Raji (cell line): ENCODE results near the gene UBXN7.

Source experiments
- POLR2A ChIP-seq: IDR thresholded peaks from 2 replicates; pipeline ENCODE4 v1.6.1; 2011; ENCODE audit warnings: low read depth, low read length, control low read depth; ENCODE audit not compliant: insufficient read depth

The UBXN7 gene

GRCh38 chr3:196418601-196419000 lies 13.6 kb downstream of the UBXN7 start:
- no peak for TF ChIP-seq POLR2A

DNA sequence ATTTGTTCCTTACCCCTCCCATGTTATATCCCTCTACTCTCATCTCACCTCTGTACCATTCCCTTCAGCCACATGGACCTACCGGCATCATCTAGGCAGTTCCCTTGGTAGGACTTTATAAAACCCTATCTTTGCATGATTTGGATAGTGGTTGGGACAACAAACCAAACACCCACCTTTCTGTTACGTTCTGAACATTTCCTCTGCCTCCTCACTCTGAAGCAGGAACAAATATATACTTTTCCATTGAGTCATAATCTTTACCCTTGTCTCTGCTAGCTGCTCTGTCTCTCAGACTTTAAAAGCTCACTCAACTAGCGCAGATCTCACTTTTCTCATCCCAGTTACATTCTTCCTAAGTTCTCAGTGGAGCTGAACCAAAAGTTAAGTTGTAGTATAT lies 17.8 kb downstream of the UBXN7 start:
- no peak for TF ChIP-seq POLR2A

DNA sequence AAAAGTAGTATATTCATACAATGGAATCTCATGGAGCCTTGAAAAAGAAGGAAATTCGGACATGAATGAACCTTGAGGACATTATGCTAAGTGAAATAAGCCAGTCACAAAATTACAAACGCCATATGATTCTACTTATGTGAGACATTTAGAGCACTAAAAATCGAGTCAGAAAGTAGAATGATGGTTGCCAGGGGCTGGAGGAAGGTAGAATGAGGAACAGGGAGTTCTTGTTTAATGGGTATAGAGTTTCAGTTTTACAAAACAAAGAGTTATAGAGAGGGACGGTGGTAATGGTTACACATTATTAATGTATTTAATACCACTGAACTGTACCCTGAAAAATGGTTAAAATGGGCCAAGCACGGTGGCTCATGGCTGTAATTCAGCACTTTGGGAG lies 19.5 kb downstream of the UBXN7 start:
- TF ChIP-seq POLR2A: no peak

DNA sequence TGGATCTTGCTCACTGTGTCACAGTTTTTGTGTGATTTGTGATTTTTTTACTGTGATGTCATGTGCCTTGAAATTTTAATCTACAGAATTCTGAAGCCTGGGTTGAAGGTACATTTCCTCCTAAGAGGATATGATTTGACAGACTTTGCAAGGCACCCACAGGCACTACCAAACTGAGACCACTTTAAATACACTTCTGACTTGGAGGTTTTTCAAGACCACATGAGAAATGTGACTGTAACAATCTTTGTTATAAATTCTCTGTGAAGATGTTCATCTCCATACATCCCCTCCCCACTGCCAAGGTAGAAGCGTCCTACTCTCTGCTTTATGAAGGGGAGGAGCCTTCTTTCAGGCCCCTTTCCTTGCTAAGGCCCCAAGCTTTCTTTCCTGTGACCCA lies 22.8 kb downstream of the UBXN7 start:
- no peak for TF ChIP-seq POLR2A

DNA sequence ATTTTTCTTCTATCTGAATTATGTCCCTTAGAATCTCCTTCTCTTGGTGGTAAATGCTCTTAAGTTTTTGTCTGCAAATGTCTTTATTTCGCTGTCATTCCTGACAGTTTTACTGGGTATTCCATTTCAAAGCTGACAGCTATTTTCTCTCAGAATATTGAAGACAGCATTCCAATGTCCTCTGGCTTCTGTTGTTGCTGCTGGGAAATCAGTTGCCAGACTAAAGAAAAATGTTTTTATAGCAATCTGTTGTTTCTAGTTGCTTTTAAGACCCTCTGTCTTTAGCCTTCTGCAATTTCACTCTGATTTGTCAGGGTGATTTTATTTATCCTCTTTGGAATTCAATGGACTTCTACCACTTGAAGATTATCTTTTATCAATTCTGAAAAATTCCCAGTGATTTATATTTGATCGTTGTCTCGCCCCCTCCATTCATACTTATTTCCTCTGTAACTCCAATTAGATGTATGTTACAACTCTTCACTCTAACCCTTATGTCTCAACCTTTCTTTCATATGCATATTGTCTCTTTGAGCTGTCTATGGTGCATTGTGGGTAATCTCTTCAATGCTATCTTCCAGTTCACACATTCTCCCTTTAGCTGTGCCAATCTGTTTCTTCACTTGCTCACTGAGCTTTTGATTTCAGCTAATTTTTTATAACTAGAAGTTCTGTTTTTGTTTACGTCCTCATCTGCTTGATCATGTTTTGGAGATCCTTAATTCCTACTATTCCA lies 23.5 kb downstream of the UBXN7 start:
- TF ChIP-seq POLR2A: no peak

DNA sequence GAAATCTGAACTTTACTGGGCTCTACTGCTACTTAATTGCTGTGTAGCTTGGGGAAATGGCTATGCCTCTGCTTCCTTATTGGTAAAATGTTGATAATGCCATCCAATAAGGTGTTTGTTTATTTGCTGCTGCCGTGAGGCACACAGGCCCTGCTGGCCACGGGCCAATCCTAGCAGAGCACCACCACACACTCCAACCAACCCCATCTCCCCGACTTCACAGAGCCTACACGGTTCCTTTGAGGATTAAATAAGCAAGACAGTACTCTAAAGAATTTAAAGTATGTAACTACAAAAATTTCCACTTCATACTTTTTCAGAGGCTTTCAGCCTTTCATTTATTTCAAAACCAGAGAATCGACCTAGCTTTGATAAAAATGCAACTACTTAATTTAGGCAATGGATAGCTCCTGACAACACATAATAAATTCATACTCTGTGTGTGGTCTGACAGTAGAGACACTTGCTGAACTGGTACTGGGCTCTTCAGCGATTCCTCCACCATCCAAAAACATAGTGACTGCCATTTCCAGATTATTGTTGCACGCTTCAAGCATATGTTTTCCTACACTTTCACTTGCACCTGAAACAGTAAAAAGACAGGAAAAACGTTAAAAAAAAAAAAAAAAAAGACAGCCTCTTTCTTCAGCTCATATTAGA lies 25.3 kb downstream of the UBXN7 start:
- no peak for TF ChIP-seq POLR2A

- TF ChIP-seq POLR2A: no peak
Measured at GRCh38 chr3:196400331-196400730, 31.9 kb downstream of the UBXN7 start.

DNA sequence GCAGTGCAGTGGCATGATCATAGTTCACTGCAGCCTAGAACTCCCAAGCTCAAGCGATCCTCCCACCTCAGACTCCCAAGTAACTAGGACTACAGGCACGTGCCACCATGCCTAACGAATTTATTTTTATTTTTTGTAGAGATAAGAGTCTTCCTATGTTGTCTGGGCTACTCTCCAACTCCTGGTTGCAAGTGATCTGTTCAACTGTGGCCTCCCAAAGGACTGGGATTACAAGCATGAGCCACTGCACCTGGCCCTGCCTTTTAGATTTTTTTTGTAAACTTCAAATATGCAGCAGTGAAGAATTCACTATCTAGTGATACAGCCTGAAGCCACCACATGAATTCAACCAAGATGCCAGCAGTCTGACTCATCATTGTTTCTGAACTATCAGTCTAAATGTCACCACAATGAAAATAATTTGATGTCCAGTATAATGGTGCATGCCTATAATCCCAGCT lies 32.7 kb downstream of the UBXN7 start:
- TF ChIP-seq POLR2A: no peak

- TF ChIP-seq POLR2A: no peak
Measured at GRCh38 chr3:196398782-196399181, 33.4 kb downstream of the UBXN7 start.

DNA sequence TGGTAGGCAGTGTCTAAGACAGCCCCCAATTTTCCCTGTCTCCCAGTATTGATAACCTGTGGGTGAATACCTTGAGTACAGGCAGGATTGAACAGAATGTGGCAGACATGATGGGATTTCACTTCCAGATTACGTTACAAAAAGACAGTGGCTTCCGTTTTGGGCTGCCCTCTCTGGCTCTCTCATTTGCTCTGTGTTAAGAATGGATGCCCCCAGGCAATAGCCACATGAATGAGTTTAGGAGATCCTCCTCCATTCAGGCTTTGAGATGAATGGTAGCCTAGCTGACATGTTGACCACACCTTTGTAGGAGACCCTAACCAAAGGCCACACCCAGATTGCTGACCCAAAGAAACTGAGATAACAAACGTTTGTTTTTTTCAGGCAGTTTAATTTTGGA lies 34.3 kb downstream of the UBXN7 start:
- TF ChIP-seq POLR2A: no peak

GRCh38 chr3:196390116-196390515 lies 42.1 kb downstream of the UBXN7 start:
- no peak for TF ChIP-seq POLR2A

GRCh38 chr3:196388956-196389355 lies 43.3 kb downstream of the UBXN7 start:
- TF ChIP-seq POLR2A: no peak

DNA sequence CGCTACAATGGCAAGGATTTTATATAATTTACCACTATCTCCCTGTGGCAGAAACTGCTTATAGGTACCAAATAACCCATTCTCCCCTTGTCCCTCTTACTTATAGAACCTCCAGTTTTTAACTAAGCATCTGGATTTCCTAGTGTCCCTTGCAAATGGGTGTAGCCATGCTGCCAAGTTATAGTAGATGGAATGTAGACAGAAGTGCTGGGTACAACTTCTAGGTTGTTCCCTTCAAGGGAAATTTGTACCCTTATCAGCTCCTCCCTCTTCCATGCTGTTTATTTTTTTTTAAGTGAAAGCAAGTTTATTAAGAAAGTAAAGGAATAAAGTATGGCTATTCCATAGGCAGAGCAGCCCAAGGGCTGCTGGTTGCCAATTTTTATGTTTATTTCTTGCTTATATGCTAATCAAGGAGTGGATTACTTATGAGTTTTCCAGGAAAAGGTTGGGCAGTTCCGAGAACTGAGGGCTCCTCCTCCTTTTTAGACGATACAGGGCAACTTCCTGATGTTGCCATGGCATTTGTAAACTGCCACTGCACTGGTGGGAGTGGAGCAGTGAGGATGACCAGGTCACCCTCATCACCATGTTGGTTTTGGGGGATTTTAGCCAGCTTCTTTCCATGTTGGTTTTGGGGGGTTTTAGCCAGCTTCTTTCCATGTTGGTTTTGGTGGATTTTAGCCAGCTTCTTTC lies 53.9 kb downstream of the UBXN7 start:
- no peak for TF ChIP-seq POLR2A

DNA sequence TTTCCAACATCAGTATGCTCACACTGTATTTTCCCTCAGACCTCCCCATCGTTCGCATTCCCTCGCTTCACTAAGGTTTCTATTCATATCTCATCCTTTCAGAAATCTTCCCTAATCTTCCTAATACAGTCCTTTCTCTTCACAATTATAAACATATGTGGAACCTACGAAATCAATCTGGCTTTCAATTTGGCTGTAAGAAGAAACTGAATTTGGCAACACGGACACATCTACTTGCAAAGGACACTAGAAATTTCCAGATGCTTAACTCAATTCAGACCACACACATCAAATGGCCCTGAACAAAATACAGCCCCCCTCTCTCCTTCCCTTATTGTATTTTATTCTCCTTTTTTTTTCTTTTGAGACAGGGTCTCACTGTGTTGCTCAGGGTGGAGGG lies 54.9 kb downstream of the UBXN7 start:
- TF ChIP-seq POLR2A: no peak

GRCh38 chr3:196365736-196366135 lies 66.5 kb downstream of the UBXN7 start:
- no peak for TF ChIP-seq POLR2A

- no peak for TF ChIP-seq POLR2A
Measured at GRCh38 chr3:196360586-196360985, 71.6 kb downstream of the UBXN7 start.
